ENCODE measurements around the gene SLC38A2. TPM values are rescaled to one million over a fixed set of nuclear protein-coding genes. Genes with fewer than 3 reads are reported as not detected.

The SLC38A2 gene
- total RNA-seq, 1 donor from 2014 or later, result 247 TPM

- TF ChIP-seq CTCF (IDR thresholded peaks at IDR 0.05), result no peak
- no peak for DNase-seq
- H3K27ac Mint-ChIP-seq, result no peak overlapping the region
- no peaks in the 10 kb centered on the region for H3K27me3 Mint-ChIP-seq
- no peak for ATAC-seq (ENCODE audit: low read depth)
- intact Hi-C loops (cut with micrococcal nuclease), result no loop called here
- no peak overlapping the region for H3K4me3 Mint-ChIP-seq
- POLR2A ChIA-PET, result interaction anchor here (0.6 kb wide), 1 partner anchor 129 kb away, joined by 3 read pairs; no protein-coding TSS in a partner anchor
- H3K9me3 Mint-ChIP-seq, result no peaks in the 10 kb centered on the region
- peaks cover 2% of the 10 kb centered on the region for H3K36me3 Mint-ChIP-seq (ENCODE audit: low read depth)
- peaks cover 27% of the 10 kb centered on the region for H3K4me1 Mint-ChIP-seq
- CTCF ChIA-PET, result no interaction called here
Measured at GRCh38 chr12:46407361-46407760, 34.8 kb upstream of the SLC38A2 start.

DNA sequence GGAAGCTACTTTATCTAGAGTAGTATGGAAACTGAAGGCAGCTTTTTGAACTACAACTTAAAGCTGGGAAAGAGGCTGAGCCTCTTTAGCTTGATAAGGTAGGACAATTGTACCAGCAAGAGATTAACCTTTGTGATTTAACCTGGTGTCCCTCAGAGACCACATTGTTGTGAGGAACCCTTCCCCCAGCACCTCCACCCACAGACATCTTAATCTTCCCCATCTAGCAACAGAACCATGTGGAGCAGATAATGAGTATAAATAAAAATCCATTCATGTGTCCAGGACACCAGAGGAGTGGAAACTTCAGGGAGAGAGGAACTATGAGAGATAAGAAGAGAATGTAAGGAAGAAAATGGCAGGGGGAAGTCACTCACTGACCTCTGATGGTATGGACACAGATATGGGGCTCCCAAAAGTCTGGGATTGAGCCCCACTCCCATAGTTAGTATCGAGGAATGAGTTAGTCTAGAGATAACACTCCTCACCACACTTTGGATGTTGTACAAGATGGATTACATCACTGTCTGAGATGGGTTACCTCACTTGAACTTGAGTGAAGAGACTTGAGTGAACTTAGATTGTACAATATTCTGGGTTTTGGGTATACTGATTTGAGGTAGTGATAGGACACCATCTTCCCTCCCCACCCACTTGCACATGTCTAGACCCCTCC lies 33.9 kb upstream of the SLC38A2 start:
- no peak for TF ChIP-seq CTCF (IDR thresholded peaks at IDR 0.05)
- H3K36me3 Mint-ChIP-seq (ENCODE audit: low read depth), result peaks cover under 1% of the 10 kb centered on the region
- H3K4me3 Mint-ChIP-seq, result no peak overlapping the region
- no peak overlapping the region for H3K27ac Mint-ChIP-seq
- no peaks in the 10 kb centered on the region for H3K27me3 Mint-ChIP-seq
- ChIA-PET POLR2A (interaction anchor here (0.6 kb wide), 1 partner anchor 130 kb away, joined by 3 read pairs; no protein-coding TSS in a partner anchor), CTCF (no interaction called here)
- H3K4me1 Mint-ChIP-seq, result peaks cover 31% of the 10 kb centered on the region
- no peaks in the 10 kb centered on the region for H3K9me3 Mint-ChIP-seq
- intact Hi-C loops (cut with micrococcal nuclease), result no loop called here
- no peak for ATAC-seq (ENCODE audit: low read depth)
- DNase-seq, result no peak

DNA sequence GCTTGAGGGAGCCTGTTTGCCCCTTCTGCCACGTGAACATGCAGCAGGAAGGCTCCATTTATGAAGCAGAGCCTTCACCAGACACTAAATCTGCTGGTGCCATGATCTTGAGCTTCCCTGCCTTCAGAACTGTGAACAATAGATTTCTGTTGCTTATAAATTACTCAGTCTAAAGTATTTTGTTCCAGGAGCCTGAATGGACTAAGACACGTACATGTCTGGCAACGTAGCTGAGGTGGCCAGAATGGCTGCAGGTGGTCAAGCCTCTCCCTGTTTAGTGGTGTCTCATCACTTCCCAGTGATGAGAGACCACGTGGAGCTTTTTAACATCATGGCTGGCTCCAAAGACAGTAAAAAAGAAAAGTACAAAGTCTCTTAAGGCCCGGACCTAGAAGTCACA lies 32.2 kb upstream of the SLC38A2 start:
- H3K27me3 Mint-ChIP-seq, result no peaks in the 10 kb centered on the region
- intact Hi-C loops (cut with micrococcal nuclease), result loop anchor here (2.0 kb wide), 1 partner anchor 32 kb away; the partner anchor contains the start of gene SLC38A2
- POLR2A ChIA-PET, result interaction anchor here (0.6 to 2.5 kb wide), 2 partner anchors 17 to 186 kb away, joined by 3 to 11 read pairs; no protein-coding TSS in a partner anchor
- peaks cover 43% of the 10 kb centered on the region for H3K4me1 Mint-ChIP-seq
- no peak for TF ChIP-seq CTCF (IDR thresholded peaks at IDR 0.05)
- peaks cover 2% of the 10 kb centered on the region for H3K9me3 Mint-ChIP-seq
- H3K27ac Mint-ChIP-seq, result no peak overlapping the region
- CTCF ChIA-PET, result no interaction called here
- no peaks in the 10 kb centered on the region for H3K36me3 Mint-ChIP-seq (ENCODE audit: low read depth)
- no peak for ATAC-seq (ENCODE audit: low read depth)
- no peak overlapping the region for H3K4me3 Mint-ChIP-seq
- DNase-seq, result no peak

DNA sequence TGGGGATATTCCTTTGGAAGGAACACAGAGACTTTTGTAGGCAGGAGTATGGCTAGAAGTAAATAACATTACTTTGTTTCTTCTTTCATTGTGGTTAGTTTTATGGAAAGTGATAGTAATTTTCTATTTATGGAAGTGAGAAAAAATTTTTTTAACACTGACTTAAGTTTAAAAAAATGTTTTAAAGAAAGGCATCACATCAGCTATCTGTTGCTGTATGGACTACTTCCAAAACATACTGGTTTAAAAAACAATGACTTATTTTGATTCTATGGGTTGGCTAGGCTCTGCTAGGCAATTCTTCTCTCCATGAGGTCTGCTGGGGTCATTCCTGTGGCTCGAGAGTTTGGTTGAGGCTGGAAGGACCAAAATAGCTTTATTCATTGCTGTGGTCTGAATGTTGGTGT lies 31.7 kb upstream of the SLC38A2 start:
- H3K27ac Mint-ChIP-seq, result no peak overlapping the region
- no peaks in the 10 kb centered on the region for H3K27me3 Mint-ChIP-seq
- ChIA-PET POLR2A (interaction anchor here (0.6 to 2.5 kb wide), 2 partner anchors 16 to 186 kb away, joined by 3 to 11 read pairs; no protein-coding TSS in a partner anchor), CTCF (no interaction called here)
- no peak for ATAC-seq (ENCODE audit: low read depth)
- H3K36me3 Mint-ChIP-seq (ENCODE audit: low read depth), result no peaks in the 10 kb centered on the region
- H3K9me3 Mint-ChIP-seq, result peaks cover 5% of the 10 kb centered on the region
- no peak overlapping the region for H3K4me3 Mint-ChIP-seq
- intact Hi-C loops (cut with micrococcal nuclease), result loop anchor here (2.0 kb wide), 1 partner anchor 31 kb away; the partner anchor contains the start of gene SLC38A2
- no peak for DNase-seq
- H3K4me1 Mint-ChIP-seq, result peaks cover 48% of the 10 kb centered on the region
- no peak for TF ChIP-seq CTCF (IDR thresholded peaks at IDR 0.05)

- intact Hi-C loops (cut with micrococcal nuclease), result loop anchor here (2.0 kb wide), 1 partner anchor 31 kb away; the partner anchor contains the start of gene SLC38A2
- ChIA-PET CTCF (no interaction called here), POLR2A (interaction anchor here (2.5 kb wide), 1 partner anchor 16 kb away, joined by 11 read pairs; no protein-coding TSS in a partner anchor)
- Mint-ChIP-seq H3K4me3 (no peak overlapping the region), H3K27ac (no peak overlapping the region), H3K4me1 (peaks cover 53% of the 10 kb centered on the region), H3K36me3 (ENCODE audit: low read depth) (no peaks in the 10 kb centered on the region), H3K27me3 (no peaks in the 10 kb centered on the region), H3K9me3 (peaks cover 5% of the 10 kb centered on the region)
- no peak for ATAC-seq (ENCODE audit: low read depth)
- DNase-seq, result no peak
- TF ChIP-seq CTCF (IDR thresholded peaks at IDR 0.05), result no peak
Measured at GRCh38 chr12:46403719-46404070, 31.1 kb upstream of the SLC38A2 start.

All from activated B cell treated with CpG ODN at 0.5 μM for 24 hours (primary cell).